ENCODE data around the gene CNPY2.
"Not testable (repeated sequence)": the region's sequence is repeated elsewhere in the genome, so short reads cannot be mapped to it uniquely, and the experiment has no call there.

CNPY2 gene

DNA sequence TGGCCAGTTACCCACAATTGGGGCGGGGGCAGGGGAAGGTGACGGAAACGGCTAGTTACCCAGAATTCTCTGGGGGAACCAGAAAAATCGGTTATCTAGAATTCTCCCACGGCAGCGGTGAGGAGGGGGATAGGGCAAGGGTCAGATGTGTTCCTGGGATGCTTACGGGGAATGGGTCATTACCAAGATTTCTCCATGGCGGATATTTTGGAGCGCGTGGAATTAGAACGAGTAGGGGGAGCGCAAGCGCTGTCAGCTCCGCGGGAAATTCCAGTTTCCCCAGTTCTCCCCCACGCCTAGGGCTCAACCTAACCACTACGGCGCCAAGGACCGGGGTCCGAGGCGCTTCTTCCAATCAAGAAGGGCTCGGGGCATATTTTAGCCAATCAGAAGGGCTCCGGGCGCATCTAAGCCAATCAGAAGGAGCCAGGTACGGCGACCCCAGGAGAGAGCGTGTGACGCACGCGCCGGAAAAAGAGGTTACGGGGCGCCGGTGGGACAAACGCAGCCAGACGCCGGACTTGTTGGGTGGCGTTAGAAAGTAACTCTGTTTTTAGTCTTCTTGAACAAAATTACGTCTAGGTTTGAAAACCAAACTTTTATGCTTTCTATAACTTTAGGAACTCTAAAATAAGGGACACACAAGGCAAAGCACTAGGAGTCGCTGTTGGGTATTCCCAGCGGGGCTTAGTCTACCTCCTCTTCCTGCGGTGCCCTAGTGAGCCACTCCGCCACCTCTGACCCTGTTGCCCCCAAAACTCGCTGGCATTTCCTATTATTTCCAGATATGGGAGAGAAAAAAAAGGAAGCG is 18.1 kb upstream of the CNPY2 start, which contains the start of gene PAN2:
PAN2 (minus strand) TSS at position 322 of the 811 bp plus-strand sequence. CDS start 906 bp downstream, outside the sequence.
- peak; percentile 92 for DNase-seq

DNA sequence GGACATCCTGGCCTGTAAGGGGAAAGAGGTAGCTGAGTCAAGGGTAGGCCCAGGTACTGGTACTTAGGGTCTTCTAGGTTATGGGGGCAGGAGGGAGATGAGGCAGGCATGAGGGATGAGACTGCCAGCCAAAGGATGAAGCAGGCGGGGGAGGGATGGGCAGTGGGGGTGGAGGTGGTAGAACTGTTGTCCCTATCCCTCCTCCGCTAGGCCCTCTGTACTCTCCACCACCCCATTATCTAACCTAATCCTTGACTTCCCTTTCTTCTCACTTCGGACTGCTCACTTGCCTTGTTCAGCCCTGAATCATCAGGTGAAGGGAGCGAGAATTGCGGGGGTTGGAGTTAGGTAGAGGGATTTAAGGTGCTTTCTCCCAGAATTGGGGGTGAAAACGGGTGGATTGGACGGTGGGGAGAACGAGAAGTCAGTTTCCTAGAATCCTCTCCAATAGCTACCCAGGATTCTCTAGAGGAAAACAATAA is 17.4 kb upstream of the CNPY2 start:
- DNase-seq = no peak

DNA sequence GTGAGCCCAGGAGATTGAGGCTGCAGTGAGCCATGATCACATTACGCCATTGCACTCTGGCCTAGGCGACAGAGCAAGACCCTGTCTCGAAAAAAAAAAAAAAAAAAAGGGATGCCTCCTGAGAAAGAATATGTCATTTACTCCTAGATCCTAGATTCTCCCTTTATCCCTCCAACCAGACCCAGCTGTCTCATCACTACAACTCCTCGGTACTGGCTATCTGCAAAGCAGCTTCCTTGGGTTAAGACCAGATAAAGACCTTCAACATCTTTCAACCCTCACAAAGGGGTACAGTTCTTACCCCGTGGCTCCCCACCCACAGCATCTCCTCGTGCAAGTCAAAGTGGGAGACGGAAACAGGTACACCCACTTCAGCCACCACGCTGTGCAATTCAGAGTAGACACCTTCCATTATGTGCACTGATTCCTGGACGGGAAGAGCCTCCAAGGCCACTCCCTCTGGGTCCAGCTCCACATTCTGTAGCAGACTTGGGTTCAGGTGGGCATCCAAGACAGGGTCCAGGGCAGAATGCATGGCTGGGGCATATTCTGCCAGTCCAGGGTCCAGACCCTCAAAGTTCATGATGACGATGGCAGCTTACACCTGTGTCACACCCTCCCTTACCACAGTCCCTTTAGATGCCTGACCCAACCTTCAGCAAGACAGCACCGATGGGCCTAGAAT is 16.9 kb upstream of the CNPY2 start:
- DNase-seq = no peak

DNA sequence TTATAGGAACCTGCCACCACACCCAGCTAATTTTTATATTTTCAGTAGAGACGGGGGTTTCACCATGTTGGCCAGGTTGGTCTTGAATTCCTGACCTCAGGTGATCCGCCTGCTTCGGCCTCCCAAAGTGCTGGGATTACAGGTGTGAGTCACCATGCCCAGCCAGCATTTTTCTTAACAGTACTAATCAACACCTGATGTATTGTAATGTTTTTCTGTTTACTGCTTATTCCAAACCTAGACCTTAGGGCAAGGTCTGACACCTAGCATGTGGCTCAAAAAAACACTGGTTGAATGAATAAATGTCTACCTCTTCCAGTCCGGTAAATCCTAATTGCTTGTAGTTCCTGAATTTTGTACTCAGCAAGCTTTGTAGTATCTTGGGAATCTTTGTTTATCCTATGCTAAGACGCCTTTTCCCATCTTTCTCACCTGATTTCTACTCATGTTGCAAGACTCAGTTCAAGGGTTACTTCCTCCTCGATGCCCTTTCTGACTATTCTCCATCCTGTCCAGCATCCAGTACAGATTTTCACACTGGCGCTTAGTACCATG is 15.2 kb upstream of the CNPY2 start:
- no peak for DNase-seq

DNA sequence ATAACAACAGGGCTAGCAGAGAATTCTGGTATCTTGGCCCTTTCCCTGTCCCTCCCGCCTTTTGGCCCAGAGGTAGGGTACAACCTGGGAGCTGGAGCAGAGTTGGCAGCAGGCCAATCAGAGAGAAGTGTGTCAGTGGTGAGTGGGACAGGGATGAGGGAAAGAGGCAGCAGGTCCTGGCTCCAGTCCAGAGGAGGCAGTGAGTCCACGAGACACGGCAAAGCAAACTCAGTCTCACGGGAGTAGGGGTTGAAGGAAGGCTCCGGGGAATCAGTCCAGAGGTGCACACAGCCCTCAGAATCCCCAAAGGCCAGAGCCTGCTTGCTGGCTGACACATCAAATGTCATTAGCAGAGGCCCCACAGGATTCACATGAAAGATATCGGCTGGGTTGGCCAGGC is 10.7 kb upstream of the CNPY2 start:
- DNase-seq = no peak

DNA sequence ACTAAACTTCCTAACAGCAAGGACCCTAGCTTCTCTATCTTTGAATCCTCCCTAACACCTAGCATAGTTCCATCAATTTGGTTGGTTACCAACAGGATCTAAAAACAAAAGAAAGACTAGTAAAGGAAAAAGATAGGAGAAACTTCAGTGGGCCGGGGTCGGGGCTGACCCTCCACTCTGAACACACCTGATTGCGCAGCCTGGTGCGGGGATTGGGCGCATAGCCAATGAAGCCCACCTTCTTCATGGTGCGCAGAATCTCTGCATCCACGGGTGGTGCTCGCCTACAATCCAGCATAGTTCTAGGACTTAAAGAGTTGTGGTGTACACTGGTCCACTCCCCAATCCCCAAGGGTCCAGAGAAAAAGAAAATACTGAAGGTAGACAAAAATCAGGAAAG is 10.3 kb upstream of the CNPY2 start:
- no peak for DNase-seq

DNA sequence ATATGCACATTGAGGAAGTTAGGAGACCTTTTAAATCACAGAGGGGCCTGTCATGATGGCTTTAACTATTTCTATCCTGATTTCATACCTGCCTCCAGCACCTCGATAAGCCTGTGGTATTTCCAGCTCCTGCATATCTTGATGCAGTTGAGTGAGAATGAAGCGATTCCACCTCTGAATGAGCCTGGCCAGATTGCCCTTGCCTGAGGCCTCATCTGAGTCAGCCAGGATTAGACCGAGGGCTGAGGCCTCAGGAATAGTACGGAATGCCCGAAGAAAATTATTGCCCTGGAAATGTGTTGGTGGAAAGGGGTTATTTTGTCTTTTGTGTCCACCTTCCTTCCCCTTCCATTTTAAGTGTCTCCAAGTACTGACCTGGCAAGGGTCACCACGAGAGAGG is 8.4 kb upstream of the CNPY2 start:
- no peak for DNase-seq

DNA sequence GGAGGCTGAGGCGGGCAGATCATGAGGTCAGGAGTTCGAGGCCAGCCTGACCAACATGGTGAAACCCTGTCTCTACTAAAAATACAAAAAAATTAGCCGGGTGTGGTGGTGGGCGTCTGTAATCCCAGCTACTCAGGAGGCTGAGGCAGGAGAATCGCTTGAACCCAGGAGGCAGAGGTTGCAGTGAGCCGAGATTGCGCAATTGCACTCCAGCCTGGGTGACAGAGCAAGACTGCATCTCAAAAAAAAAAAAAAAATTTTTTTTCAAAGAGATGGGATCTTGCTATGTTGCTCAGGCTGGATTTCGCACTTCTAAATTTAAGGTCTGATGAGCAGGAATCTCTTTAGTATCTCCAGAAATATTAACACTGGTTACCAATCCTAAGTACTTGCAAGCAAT is 5.8 kb upstream of the CNPY2 start:
- DNase-seq = not testable (repeated sequence)

DNA sequence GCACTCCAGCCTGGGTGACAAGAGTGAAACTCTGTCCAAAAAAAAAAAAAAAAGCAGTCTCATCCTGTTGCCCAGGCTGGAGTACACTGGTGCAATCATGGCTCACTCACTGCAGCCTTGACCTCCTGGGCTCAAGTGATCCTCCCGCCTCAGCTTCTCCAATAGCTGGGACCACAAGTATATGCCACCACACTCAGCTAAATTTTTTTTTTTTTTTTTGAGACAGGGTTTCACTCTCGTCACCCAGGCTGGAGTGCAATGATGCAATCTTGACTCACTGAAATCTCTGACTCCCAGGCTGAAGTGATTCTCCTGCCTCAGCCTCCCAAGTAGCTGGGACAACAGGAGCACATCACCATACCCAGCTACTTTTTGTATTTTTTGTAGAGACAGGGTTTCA is 5.2 kb upstream of the CNPY2 start:
- no peak for DNase-seq

DNA sequence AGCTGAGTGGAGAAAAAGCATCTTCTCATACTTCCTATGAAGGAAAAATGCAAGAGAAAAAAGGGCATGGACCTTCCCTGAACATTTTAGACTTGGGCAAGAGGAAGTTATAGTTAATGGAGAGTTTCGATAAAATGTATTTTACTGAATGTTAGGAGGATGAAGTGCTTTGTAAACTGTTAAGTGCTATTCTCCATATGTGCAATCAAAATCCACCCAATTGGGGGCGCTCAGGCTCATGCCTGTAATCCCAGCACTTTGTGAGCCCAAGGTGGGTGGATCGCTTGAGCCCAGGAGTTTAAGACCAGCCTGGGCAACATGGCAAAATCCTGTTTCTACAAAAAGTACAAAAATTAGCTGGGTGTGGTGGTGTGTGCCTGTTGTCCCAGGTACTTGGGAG is 1.9 kb upstream of the CNPY2 start:
- DNase-seq = no peak

DNA sequence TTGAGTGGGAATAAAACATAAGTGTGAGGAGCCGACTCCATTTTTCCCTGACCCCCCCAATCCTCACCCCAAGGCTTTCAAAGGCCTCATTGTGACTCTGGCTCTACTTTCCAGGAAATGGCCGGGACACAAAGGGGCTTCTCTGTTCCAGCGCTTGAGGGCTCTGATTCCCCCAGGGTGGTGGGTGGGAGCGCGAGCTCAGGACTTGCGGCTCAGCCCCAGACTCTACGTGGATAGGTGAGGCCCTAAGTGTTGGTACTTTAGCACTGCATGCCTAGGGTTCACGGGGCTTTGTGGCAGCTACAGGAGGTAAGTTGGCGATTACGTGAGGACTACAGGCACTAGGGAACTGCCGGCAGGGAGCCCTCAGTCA is 553 bp downstream of the CNPY2 start:
- no peak for DNase-seq

DNA sequence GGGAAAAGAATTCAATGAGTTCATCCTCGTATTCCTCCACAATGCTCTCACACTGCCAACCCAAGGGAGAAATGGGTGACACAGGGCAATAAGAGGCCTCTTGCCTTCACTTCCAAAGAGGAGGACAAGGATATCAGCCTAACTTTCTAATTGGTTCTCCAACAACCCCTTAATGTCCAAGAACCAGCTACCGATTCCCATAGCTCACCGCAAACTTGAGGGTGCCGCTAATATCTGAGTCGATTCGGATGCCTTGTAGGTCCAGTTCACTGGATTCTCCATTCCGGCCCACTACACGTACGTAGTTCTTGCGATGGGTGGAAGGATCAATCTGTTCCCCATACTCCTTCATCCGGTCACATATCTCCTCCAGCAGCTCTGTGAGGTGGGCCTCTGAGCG is 4.8 kb downstream of the CNPY2 start:
- DNase-seq = no peak

DNA sequence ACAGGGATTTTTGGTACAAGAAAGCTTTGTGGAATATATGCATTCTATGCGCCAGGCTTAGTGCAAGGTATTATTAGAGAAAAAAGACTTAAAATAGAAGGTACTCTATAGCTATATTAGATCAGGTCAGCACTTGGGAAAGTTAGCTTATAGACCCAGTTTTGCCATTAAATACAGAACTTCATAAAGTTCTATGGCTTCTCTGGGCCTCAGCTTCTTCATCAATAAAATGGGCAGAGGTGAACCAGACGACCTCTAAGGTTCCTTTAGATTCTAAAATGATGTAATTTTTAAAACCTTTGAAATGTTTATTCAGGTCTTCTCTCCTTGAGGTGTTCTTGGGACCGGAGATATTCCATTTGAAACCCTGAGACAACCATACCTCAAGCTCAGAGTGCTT is 7.1 kb downstream of the CNPY2 start:
- no peak for DNase-seq

DNA sequence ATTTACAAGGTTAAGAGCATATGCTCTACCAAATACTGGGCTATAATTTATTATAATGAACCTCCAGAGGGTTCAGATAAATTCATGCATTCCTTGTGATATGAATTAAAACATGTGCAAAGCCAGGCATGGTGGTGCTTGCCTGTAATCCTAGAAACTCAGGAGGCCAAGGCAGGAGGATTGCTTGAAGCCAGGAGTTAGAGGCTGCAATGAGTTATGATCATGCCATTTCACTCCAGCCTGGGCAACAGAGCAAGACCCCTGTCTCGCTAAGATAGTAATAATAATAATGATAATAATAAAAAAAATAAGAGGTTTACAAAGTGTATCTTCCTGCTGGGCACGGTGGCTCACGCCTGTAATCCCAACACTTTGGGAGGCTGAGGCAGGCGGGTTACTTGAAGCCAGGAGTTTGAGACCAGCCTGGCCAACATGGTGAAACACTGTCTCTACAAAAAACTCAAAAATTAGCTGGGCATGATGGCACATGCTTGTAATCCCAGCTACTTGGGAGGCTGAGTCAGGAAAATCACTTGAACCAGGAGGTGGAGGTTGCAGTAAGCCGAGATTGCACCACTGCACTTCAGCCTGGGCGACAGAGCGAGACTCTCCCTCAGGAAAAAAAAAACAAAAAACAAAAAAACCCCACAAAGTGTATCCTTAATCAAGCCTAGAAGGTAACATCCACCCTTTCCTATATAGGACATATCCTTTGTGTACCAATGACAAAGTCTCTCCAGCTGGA is 8.4 kb downstream of the CNPY2 start:
- DNase-seq = no peak

DNA sequence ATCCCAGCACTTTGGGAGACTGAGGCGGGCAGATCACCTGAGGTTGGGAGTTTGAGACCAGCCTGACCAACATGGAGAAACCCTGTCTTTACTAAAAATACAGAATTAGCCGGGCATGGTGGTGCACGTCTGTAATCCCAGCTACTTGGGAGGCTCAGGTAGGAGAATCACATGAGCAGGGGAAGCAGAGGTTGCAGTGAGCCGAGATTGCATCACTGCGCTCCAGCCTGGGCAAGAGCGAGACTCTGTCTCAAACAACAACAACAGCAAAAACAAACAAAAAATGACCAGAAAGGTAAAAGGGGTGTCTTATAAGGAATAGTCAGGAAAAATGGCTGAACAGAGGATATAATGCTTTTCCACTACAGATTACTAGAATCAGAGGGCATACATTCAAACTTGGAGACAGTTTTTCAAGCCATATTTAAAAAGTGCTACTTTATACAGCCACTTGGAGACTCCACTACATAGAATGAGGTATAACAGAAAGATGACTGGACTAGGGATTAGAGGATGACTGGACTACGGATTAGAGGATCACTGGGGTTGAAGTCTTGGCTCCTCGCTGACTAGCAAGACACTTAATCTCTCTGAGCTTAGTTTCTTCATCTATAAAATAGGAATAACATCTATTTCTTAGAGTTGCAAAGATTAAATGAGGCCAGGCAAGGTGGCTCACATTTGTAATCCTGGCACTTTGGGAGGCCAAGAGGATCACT is 10.8 kb downstream of the CNPY2 start:
- DNase-seq = no peak

DNA sequence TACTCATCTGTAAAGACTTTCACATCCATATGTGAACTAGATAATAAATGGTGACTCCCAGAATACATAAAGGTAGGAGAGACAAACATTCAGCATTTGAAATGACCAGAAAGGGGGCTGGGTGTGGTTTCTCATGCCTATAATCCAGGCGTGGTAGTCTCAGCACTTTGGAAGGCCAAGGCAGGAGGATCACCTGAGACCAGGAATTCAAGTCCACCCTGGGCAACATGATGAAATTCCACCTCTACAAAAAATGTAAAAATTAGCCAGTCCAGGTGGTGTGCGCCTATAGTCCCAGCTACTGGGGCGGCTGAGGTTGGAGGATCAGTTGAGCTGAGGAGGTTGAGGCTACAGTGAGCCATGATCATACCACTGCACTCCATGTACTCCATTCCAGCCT is 11.5 kb downstream of the CNPY2 start:
- no peak for DNase-seq

DNA sequence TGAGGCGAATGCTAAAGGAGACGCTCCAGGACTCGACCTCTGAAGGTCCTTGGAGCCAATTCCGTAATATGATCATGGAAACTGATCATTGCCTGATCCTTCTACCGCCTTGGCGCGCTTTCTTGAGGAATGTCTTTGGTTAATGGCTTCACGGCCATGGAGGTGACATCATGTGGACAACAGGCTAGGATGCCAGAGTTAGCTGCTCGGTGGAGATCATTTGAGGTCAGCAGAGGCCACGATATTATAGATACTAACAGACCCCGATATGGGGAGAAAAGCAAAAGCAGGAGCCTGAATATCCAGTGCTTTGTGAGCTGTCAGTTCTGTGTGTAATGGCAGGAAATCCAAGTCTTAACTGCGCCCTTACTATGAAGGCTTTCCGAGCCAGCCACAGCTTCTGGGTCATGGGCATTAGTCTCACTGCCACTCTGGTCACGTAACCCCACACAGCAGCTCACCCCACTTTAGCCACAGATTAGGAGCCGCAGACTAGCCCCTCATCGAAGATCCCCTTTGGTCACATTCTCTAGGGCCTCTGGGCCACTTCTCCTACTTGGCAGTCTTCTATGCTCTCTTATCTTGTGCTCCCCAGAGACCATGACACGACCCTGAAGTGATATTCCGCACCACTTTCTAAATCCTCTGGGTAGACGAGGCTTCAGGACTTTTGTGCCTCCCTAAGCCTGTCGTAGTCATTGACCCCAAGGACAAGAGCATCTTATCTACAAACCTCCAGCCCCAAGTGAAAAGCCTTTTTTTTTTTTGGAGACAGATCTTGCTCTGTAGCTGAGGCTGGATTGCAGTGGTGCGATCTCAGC is 14.9 kb downstream of the CNPY2 start:
- no peak for DNase-seq

DNA sequence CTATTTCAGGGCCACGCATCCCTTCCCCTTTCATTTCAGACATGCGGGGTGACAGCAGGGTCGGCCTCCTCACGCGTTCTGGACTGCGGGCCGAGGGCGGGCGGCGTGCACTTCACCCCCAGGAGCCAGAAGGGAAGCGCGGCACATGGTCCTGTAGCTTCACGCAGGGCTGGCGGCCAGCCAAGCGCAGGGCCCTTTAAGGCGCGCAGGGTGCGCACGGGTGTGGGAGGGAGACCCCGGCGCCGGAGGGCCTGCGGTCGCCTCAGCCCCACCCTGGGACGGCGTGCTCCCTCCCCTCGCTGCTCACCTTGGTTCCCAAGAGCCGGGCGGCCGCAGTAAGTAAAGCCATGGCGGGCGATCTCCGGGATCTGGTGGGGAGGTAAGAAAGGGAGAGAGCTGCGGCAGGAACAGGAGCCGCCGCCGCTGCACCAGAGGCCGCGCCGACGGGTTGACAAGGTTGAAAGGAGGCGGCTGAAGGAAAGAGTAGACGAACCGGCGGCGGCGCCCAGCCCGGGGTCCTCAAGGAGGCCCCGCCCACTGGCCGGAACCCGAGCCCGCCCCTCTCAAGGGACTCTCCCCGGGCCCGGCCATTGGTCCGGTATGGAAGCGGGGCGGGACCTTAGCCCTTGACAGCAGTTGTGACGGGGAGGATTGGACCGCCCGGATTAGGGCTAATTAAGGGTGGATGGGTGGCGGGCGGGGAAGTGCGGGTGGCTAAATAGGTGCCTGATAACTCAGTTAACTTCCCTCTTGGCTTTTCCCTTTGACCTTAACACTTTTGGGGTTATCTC is 15.7 kb downstream of the CNPY2 start, which contains the start of gene CS:
CS (minus strand) TSS at position 478 of the 791 bp plus-strand sequence; CDS start at position 349, 129 bp downstream.
- peak; percentile 99 for DNase-seq

DNA sequence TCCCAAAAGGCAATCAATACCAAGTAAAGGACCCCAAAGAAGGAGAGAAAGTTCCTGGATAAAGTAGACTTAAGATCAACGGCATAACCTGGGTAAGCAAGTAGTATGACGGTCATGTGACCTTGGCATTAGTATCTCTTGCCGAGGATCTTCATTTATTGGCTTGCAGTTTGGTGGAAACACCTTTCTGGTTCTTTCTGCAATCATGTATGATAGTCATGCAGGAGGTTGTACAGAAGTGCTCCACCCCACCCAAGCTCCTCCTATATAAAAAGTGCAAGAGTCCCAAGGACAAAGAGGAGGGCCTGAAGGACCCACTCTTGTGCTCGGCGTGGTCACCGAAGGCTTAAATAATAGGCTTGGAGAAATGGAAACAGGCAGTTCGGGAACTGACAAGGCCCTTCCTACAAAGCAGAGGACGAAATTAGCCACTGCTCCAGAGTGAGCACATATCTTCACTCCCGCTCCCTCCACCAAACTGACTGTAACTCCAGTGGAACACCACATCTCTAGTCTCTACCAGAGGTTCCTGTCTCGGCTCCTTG is 16.4 kb downstream of the CNPY2 start:
- DNase-seq = no peak

DNA sequence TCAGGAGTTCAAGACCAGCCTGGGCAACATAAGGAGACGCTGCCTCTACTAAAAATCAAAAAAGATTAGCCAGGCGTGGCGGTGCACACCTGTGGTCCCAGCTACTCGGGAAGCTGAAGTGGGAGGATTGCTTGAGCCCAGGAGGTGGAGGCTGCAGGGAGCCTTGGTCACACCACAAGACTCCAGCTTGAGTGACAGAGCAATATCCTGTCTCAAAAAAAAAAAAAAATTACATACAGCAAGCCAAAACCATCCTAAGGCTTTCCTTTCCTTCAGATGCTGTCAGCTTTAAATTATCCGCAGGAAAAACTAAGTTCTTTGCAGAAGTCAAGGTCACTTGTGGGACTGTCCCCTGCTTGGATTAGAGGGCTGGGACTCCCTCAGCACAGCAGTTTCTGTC is 17.0 kb downstream of the CNPY2 start:
- no peak for DNase-seq

All from NCI-H1417 treated with DMSO at 0.1 percent for 48 hours (cell line).